Measurements from ENCODE around the gene GBGT1. TPM values are rescaled to one million over a fixed set of nuclear protein-coding genes. Genes with fewer than 3 reads are reported as not detected.

Gene GBGT1
- total RNA-seq, 1 experiment from 2014 or later, result 1.8 TPM

- no peak overlapping the region for H3K4me3 ChIP-seq (ENCODE audit: low read depth in 2 of 2, low read length in 2 of 2)
- TF ChIP-seq CTCF (IDR thresholded peaks at IDR 0.05), result no peak
- no peak for TF ChIP-seq TCF7L2 (IDR thresholded peaks at IDR 0.05; ENCODE audit: low read depth, low read length)
- no peak for TF ChIP-seq SIN3A (IDR thresholded peaks at IDR 0.05; ENCODE audit: borderline replicate concordance, insufficient read depth, low read depth, low read length)
- TF ChIP-seq POLR2AphosphoS5 (IDR thresholded peaks at IDR 0.05; ENCODE audit: low read depth, low read length), result no peak
- TF ChIP-seq REST (IDR thresholded peaks at IDR 0.05; ENCODE audit: insufficient read depth in 1 of 2, low read depth in 2 of 2, low read length in 1 of 2), result no peak
- peaks cover 19% of the 10 kb centered on the region for H3K4me1 ChIP-seq (ENCODE audit: control insufficient read depth, insufficient read depth, low read length)
- no peaks in the 10 kb centered on the region for H3K9me3 ChIP-seq (ENCODE audit: control insufficient read depth, insufficient read depth, low read depth, low read length)
- ChIA-PET POLR2A (interaction anchor here (0.5 kb wide), 1 partner anchor 1052 kb away, joined by 4 read pairs; no protein-coding TSS in a partner anchor), CTCF (interaction anchor here (1.0 kb wide), 1 partner anchor 34 kb away, joined by 3 read pairs; no protein-coding TSS in a partner anchor)
- in situ Hi-C loops (cut with HindIII; ENCODE audit: low pct_unique_long_range_greater_than_20kb, low sequenced_read_pairs) (no loop called here), intact Hi-C loops (cut with micrococcal nuclease; ENCODE audit: unreplicated experiment) (no loop called here)
- H3K27me3 ChIP-seq (ENCODE audit: control insufficient read depth, insufficient read depth, low read length), result no peaks in the 10 kb centered on the region
- no peak for ATAC-seq
- no peak overlapping the region for H3K27ac ChIP-seq (ENCODE audit: low read length)
- BruUV-seq (replicated peaks), result no TSS peak
- H3K36me3 ChIP-seq (ENCODE audit: control insufficient read depth, insufficient read depth, low read length), result no peaks in the 10 kb centered on the region
- no peak for DNase-seq (ENCODE audit: low read depth, low spot score)
These were observed 53.6 kb downstream of the GBGT1 start for GRCh38 chr9:133109931-133110650.

GRCh38 chr9:133108794-133109641 is 54.7 kb downstream of the GBGT1 start:
- no peak overlapping the region for H3K4me3 ChIP-seq (ENCODE audit: low read depth in 2 of 2, low read length in 2 of 2)
- H3K27me3 ChIP-seq (ENCODE audit: control insufficient read depth, insufficient read depth, low read length), result no peaks in the 10 kb centered on the region
- DNase-seq (ENCODE audit: low read depth, low spot score) (no peak), ATAC-seq (no peak)
- H3K36me3 ChIP-seq (ENCODE audit: control insufficient read depth, insufficient read depth, low read length), result no peaks in the 10 kb centered on the region
- TF ChIP-seq REST (IDR thresholded peaks at IDR 0.05; ENCODE audit: insufficient read depth in 1 of 2, low read depth in 2 of 2, low read length in 1 of 2) (no peak), SIN3A (IDR thresholded peaks at IDR 0.05; ENCODE audit: borderline replicate concordance, insufficient read depth, low read depth, low read length) (no peak), TCF7L2 (IDR thresholded peaks at IDR 0.05; ENCODE audit: low read depth, low read length) (no peak), CTCF (IDR thresholded peaks at IDR 0.05) (no peak), POLR2AphosphoS5 (IDR thresholded peaks at IDR 0.05; ENCODE audit: low read depth, low read length) (no peak)
- ChIA-PET CTCF (no interaction called here), POLR2A (no interaction called here)
- BruUV-seq (replicated peaks), result no TSS peak
- H3K27ac ChIP-seq (ENCODE audit: low read length), result no peak overlapping the region
- H3K4me1 ChIP-seq (ENCODE audit: control insufficient read depth, insufficient read depth, low read length), result peaks cover 8% of the 10 kb centered on the region
- H3K9me3 ChIP-seq (ENCODE audit: control insufficient read depth, insufficient read depth, low read depth, low read length), result no peaks in the 10 kb centered on the region
- intact Hi-C loops (cut with micrococcal nuclease; ENCODE audit: unreplicated experiment) (no loop called here), in situ Hi-C loops (cut with HindIII; ENCODE audit: low pct_unique_long_range_greater_than_20kb, low sequenced_read_pairs) (no loop called here)

All from Panc1 (cell line).